ENCODE results near the gene UCHL1.

GRCh38 chr4:41258783-41259182 is 2.1 kb downstream of the UCHL1 start:
- no peak for TF ChIP-seq POLR2AphosphoS5 (IDR thresholded peaks at IDR 0.05; ENCODE audit: low read depth)
- TF ChIP-seq, protein P1, sequence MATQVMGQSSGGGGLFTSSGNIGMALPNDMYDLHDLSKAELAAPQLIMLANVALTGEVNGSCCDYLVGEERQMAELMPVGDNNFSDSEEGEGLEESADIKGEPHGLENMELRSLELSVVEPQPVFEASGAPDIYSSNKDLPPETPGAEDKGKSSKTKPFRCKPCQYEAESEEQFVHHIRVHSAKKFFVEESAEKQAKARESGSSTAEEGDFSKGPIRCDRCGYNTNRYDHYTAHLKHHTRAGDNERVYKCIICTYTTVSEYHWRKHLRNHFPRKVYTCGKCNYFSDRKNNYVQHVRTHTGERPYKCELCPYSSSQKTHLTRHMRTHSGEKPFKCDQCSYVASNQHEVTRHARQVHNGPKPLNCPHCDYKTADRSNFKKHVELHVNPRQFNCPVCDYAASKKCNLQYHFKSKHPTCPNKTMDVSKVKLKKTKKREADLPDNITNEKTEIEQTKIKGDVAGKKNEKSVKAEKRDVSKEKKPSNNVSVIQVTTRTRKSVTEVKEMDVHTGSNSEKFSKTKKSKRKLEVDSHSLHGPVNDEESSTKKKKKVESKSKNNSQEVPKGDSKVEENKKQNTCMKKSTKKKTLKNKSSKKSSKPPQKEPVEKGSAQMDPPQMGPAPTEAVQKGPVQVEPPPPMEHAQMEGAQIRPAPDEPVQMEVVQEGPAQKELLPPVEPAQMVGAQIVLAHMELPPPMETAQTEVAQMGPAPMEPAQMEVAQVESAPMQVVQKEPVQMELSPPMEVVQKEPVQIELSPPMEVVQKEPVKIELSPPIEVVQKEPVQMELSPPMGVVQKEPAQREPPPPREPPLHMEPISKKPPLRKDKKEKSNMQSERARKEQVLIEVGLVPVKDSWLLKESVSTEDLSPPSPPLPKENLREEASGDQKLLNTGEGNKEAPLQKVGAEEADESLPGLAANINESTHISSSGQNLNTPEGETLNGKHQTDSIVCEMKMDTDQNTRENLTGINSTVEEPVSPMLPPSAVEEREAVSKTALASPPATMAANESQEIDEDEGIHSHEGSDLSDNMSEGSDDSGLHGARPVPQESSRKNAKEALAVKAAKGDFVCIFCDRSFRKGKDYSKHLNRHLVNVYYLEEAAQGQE (IDR thresholded peaks at IDR 0.05; ENCODE audit: insufficient replicate concordance, low read depth) = no peak
- TF ChIP-seq SPI1 (IDR thresholded peaks at IDR 0.05; ENCODE audit: borderline replicate concordance, low read depth) = no peak
- no peak for TF ChIP-seq CTCF (IDR thresholded peaks at IDR 0.05; ENCODE audit: insufficient read depth, low read length)
- TF ChIP-seq GABPA (IDR thresholded peaks at IDR 0.05; ENCODE audit: low read depth) = no peak

Data from HL-60 (cell line).